WTC11 (cell line): Measurements from ENCODE around the gene LARGE1.

ENCODE experiments used
- SP1 ChIP-seq: sonication (generic); formaldehyde crosslinking; conservative IDR thresholded peaks from 2 replicates; pipeline ENCODE4 v1.8.1; 2022; ENCODE audit warnings: missing genetic modification reagents
- TEAD4 ChIP-seq: sonication (generic); formaldehyde crosslinking; IDR thresholded peaks from 2 replicates; pipeline ENCODE4 v1.8.0; 2022; ENCODE audit warnings: mild to moderate bottlenecking, missing genetic modification reagents
- TF ChIP-seq, protein P1 (sequence below): sonication (generic); formaldehyde crosslinking; IDR thresholded peaks from 2 replicates; pipeline ENCODE4 v1.8.1; 2022; ENCODE audit warnings: missing genetic modification reagents, borderline replicate concordance
- TF ChIP-seq, protein P2 (sequence below): fragments of 200-600 bp; IDR thresholded peaks from 2 replicates; pipeline ENCODE4 v1.8.0; 2022; ENCODE audit warnings: antibody characterized with exemption
- TF ChIP-seq, protein P3 (sequence below): sonication (generic); formaldehyde crosslinking; IDR thresholded peaks from 2 replicates; pipeline ENCODE4 v1.8.0; 2022; ENCODE audit warnings: mild to moderate bottlenecking, missing genetic modification reagents
- TF ChIP-seq, protein P4 (sequence below): sonication (generic); formaldehyde crosslinking; IDR thresholded peaks from 2 replicates; pipeline ENCODE4 v1.8.0; 2022; ENCODE audit warnings: mild to moderate bottlenecking, missing genetic modification reagents

DNA sequence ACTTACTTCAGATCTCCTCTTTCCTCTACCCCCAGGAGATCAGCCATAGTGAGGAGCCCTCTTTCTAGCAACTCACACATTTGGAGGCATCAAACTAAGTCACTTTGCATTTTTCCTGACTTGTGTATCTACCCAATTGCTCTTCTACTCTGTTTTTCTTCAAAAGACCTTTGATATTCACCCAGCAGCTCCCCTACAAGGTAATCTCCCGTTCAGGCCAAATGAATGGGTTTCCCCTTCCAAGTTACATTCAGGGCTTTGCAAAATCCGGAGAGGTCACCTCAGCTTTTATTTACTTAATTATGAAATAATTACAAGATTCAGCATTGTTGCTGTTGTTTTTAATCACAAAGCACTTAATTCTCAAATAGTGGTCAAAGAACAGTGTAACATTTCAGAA lies 6.1 kb downstream of the LARGE1 start:
- TF ChIP-seq, protein P1, sequence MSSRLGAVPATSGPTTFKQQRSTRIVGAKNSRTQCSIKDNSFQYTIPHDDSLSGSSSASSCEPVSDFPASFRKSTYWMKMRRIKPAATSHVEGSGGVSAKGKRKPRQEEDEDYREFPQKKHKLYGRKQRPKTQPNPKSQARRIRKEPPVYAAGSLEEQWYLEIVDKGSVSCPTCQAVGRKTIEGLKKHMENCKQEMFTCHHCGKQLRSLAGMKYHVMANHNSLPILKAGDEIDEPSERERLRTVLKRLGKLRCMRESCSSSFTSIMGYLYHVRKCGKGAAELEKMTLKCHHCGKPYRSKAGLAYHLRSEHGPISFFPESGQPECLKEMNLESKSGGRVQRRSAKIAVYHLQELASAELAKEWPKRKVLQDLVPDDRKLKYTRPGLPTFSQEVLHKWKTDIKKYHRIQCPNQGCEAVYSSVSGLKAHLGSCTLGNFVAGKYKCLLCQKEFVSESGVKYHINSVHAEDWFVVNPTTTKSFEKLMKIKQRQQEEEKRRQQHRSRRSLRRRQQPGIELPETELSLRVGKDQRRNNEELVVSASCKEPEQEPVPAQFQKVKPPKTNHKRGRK (CRISPR knock-in tag): no peak
- TF ChIP-seq, protein P2, sequence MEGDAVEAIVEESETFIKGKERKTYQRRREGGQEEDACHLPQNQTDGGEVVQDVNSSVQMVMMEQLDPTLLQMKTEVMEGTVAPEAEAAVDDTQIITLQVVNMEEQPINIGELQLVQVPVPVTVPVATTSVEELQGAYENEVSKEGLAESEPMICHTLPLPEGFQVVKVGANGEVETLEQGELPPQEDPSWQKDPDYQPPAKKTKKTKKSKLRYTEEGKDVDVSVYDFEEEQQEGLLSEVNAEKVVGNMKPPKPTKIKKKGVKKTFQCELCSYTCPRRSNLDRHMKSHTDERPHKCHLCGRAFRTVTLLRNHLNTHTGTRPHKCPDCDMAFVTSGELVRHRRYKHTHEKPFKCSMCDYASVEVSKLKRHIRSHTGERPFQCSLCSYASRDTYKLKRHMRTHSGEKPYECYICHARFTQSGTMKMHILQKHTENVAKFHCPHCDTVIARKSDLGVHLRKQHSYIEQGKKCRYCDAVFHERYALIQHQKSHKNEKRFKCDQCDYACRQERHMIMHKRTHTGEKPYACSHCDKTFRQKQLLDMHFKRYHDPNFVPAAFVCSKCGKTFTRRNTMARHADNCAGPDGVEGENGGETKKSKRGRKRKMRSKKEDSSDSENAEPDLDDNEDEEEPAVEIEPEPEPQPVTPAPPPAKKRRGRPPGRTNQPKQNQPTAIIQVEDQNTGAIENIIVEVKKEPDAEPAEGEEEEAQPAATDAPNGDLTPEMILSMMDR: no peak
- no peak for TF ChIP-seq SP1
- no peak for TF ChIP-seq TEAD4 (CRISPR knock-in tag)
- TF ChIP-seq, protein P3, sequence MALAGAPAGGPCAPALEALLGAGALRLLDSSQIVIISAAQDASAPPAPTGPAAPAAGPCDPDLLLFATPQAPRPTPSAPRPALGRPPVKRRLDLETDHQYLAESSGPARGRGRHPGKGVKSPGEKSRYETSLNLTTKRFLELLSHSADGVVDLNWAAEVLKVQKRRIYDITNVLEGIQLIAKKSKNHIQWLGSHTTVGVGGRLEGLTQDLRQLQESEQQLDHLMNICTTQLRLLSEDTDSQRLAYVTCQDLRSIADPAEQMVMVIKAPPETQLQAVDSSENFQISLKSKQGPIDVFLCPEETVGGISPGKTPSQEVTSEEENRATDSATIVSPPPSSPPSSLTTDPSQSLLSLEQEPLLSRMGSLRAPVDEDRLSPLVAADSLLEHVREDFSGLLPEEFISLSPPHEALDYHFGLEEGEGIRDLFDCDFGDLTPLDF (CRISPR knock-in tag): no peak
- TF ChIP-seq, protein P4, sequence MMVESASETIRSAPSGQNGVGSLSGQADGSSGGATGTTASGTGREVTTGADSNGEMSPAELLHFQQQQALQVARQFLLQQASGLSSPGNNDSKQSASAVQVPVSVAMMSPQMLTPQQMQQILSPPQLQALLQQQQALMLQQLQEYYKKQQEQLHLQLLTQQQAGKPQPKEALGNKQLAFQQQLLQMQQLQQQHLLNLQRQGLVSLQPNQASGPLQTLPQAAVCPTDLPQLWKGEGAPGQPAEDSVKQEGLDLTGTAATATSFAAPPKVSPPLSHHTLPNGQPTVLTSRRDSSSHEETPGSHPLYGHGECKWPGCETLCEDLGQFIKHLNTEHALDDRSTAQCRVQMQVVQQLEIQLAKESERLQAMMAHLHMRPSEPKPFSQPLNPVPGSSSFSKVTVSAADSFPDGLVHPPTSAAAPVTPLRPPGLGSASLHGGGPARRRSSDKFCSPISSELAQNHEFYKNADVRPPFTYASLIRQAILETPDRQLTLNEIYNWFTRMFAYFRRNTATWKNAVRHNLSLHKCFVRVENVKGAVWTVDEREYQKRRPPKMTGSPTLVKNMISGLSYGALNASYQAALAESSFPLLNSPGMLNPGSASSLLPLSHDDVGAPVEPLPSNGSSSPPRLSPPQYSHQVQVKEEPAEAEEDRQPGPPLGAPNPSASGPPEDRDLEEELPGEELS (CRISPR knock-in tag): no peak
